Daoy (cell line): Measurements from ENCODE around the gene MYO15A. TPM values are rescaled to one million over a fixed set of nuclear protein-coding genes. Genes with fewer than 3 reads are reported as not detected.
A peak's percentile ranks its signal among the peaks of the same experiment; 100 is the strongest.

Experiments
- DNase-seq: peaks from one replicate; pipeline ENCODE4 v3.0.0-alpha.2; 2015; ENCODE audit warnings: low read depth
- total RNA-seq: library from RNA; depleted of rRNA; stranded (reverse); fragments of >200 nt; shearing (Covaris generic); gene quantifications from 2 replicates; pipeline ENCODE4 v1.2.3, GENCODE V29; 2014

The MYO15A gene
- total RNA-seq, 1 experiment from 2014 or later, result not detected

DNA sequence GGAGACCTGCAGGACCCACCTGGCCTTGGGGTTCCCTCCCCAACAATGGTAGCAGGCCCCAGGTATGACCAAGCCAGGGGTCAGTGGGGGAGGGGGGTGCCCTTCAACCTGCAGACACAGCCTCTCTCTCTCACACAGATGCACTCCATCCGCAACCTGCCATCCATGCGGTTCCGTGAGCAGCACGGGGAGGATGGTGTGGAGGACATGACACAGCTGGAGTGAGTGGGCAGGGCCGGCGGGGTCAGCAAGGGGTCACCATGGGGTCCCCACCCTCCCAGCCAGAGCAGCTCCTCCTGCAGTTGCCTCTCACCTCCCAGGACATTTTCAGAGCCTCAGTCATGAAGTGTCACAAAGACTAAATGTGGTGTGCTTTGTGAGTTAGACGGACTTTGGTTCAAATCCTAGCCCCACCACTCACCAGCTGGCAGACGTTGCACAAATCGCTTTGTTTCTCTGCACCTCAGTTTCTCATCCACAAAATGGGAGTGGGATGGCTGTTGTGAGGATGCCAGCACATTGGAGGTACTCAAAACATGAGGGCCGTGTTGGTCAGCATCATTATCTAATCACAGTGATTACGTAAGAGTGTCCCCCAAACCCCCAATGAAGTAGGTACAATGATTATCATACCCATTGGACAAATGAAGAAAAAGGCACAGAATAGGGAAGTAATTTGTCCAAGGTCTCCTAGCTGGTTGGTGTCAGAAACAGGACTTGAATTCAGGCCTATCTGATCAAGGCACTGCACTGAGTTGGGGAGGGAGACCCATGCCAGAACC lies 16.0 kb downstream of the MYO15A start:
- no peak for DNase-seq

DNA sequence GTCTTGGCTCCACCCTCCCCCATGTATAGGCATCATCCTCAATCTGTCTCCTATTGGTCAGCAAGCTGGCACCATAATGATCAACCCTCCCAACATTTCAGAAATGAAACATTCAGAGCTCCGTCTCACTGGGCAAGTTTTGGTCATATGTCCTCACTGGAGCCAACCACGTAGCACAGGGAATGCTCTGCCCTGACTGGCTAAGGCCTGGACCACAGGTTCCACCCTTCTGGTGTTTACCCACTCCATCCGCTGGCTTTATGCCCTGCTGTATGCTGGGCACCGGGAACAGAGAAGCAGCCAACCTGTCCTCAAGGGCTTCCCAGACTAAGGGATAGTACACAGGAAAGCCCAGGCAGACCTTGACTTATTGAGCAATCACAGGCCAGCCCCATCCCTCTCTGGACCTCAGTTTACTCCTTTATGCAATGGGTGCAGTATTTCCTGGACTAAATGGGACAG lies 20.5 kb downstream of the MYO15A start:
- DNase-seq, result peak; percentile 69

GRCh38 chr17:18132711-18133110 lies 24.2 kb downstream of the MYO15A start:
- DNase-seq, result no peak

- DNase-seq, result no peak
These were observed 27.8 kb downstream of the MYO15A start for GRCh38 chr17:18136357-18136756.

- no peak for DNase-seq
These were observed 29.7 kb downstream of the MYO15A start for GRCh38 chr17:18138065-18138749.

- DNase-seq, result no peak
These were observed 30.5 kb downstream of the MYO15A start for GRCh38 chr17:18139092-18139491.

DNA sequence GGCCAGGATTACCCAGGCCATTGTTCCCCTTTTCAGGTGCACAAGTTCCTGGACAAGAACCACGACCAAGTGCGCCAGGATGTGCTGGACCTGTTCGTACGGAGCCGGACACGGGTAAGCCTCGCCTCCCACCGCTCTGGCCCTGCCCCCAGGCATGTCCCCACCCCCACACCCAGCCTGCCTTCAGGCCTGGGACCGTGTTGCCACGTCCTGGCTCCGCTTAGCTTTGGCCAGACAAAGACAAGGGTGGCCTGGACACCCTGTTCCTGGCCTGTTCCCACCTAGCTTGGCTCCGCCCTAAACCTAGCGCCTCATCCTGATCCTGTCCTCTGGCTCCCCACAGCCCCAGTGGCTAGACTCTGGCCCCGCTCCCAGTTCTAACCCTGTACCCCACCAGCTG lies 30.9 kb downstream of the MYO15A start:
- no peak for DNase-seq

DNA sequence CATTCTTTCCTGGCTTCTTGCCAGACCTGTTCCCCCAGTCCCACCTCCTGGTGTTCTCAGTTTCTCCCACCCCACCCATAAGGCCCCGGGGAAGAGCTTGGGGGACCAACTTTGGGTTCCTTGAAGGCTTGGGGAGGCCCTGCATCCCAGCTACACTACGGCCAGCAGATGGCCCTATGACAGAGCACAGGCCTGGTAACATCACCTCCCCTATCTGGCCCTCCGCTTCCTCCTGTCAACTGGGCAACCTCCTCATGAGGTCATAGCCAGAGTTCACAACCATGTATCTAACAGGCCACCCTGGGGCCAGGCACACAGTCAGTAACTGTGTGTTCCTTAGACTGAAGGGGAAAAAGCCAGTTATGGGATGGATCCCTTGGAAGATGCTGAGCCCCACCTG lies 31.4 kb downstream of the MYO15A start:
- DNase-seq, result no peak

- DNase-seq, result no peak
These were observed 32.1 kb downstream of the MYO15A start for GRCh38 chr17:18140648-18141047.

DNA sequence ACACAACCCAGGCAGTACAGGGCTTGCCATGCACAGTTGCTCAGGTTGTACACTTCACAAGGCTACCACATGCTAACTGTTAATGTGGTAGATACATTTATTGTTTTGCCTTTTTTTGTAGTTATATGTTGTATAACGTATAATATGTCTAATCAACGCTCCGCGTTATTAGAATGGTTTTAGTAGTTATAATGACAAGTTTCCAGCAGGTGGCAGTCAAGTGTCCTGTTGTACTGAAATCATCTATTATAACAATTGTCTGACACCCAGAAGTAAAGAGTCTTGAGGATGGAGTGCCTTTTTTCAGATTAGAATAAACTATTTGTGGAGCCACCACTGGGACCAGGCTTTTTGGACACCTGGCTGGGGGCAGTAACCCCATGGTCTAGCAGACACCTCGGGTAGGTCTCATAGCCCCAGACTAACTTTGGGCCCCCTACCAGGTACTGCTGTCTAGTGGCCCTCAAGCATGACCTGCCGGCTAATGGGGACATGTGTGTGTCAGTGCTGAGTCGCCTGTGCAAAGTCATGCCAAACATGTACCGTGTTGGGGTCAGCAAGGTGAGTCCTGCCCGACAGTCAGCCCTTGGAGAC lies 32.8 kb downstream of the MYO15A start:
- peak; percentile 35 for DNase-seq

- no peak for DNase-seq
These were observed 33.9 kb downstream of the MYO15A start for GRCh38 chr17:18142417-18142816.

DNA sequence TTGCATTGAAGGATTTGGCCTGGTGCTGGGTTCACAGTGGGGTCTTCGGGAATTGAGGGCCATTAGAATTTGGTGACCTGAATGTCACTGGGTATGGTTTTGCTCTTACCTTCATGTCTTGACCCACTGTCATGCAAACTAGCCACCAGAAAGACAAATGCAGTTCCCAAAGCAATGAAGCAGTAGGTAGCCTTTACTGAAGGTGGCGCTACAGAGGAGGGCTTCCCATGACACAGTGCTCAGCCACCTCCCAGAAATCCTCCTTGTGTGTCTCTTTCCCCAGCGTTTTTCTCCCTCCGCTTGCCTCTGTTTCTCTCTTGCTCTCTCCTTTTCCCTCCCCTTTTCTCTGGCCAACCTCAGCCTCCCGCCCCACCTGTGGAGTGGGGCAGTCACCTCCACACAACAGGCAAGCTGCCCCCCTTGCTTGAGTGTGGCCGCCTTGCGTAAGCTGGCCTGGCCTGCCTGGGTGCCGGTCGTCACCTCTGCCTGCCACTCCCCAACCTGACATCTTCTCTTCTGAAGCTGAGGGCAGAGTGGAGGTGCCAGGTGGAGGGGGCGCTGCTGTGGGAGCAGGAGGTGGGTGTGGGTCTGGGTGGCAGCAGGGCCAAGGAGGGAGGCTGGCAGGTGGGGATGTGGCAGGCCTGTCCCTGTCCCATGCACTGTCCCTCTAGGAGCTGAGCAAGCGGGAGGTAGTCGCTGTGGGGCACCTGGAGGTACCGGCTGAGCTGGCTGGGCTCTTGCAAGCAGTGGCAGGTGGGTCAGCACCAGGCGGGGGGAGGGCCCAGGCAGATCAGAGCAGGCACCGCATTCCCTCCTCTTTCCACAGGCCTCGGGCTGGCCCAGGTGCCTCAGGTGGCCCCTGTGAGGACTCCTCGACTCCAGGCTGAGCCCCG lies 34.7 kb downstream of the MYO15A start:
- DNase-seq, result peak; percentile 36

- no peak for DNase-seq
These were observed 35.7 kb downstream of the MYO15A start for GRCh38 chr17:18144261-18144660.

GRCh38 chr17:18144855-18145254 lies 36.3 kb downstream of the MYO15A start:
- DNase-seq, result no peak

- DNase-seq, result no peak
These were observed 37.3 kb downstream of the MYO15A start for GRCh38 chr17:18145811-18146210.

DNA sequence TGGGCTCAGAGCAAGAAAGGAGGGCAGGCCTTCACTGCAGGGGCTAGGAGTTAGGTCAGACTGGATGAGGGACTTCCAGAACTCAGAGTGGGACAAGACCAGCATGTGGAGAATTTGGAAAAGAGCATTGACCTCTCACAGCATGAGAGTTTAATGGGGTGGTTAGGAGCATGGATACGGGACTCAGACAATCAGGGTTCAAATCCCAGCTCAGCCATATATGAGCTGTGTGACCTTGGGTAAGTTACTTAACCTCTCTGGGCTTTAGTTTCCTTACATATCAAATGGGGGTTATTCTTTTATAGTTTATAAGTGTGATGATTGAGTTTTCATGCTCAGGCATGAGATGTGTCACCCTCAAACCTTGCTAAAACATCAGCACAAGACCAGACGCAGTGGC lies 37.7 kb downstream of the MYO15A start:
- DNase-seq, result no peak

- no peak for DNase-seq
These were observed 38.4 kb downstream of the MYO15A start for GRCh38 chr17:18146980-18147379.

GRCh38 chr17:18148586-18148985 lies 40.0 kb downstream of the MYO15A start:
- DNase-seq, result no peak

- DNase-seq, result no peak
These were observed 42.7 kb downstream of the MYO15A start for GRCh38 chr17:18151290-18151689.

DNA sequence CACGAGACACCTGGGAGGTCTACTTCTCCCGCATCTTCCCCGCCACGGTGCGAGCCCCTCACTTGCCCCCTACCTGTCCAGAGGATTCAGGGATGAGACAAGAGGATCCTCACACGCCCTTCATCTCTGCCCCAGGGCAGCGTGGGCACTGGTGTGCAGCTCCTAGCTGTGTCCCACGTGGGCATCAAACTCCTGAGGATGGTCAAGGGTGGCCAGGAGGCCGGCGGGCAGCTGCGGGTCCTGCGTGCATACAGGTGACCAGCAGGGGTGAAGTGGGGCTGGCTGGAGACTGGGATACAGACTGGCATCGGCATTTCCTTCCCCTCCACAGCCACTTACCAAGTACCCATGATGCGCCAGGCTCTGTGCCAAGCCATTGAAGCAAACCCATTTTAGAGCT lies 46.6 kb downstream of the MYO15A start:
- no peak for DNase-seq

DNA sequence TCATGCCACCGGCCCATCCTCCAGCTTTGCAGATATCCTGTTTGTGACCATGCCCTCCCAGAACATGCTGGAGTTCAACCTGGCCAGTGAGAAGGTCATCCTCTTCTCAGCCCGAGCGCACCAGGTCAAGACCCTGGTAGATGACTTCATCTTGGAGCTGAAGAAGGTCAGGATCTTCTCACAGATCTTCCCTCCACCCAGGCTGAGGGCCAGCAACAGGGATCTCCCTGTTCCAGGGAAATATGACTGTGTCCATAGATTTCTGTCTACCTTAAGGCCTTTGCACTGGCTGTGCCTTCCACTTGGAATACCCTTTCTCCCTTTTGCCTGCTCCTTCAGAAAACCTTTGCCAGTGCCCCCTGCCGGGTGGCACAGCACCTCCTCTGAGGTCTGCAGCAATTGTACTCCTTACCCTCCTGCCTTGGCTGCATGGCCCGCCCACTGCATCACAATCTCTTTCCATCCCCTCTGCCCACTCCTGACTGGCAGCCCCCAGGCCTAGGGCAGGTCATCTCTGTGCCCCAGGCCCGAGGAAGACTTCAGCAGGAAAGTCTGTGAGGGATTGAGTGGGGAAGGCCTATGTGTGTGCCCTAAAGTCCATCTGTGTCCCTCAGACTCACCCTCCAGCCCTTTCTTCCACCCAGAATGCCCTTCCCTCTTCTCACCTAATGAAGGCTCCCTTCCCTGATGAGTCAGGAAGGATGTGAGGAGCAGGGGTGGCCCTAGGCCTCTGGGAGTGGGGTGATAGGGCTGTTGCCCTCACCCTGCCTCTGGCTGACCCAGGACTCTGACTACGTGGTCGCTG lies 47.8 kb downstream of the MYO15A start:
- DNase-seq, result no peak
